ENCODE data around the gene EPHB1.

- TF ChIP-seq CTCF (CRISPR knock-in tag; IDR thresholded peaks at IDR 0.05) (no peak), TFDP2 (CRISPR knock-in tag; IDR thresholded peaks at IDR 0.05) (no peak), ZBTB21 (CRISPR knock-in tag; IDR thresholded peaks at IDR 0.05) (no peak), THRA (CRISPR knock-in tag; IDR thresholded peaks at IDR 0.05; ENCODE audit: borderline replicate concordance) (no peak), ZFP41 (CRISPR knock-in tag; IDR thresholded peaks at IDR 0.05; ENCODE audit: borderline replicate concordance) (no peak), ZNF558 (CRISPR knock-in tag; IDR thresholded peaks at IDR 0.05; ENCODE audit: borderline replicate concordance) (no peak), GABPA (IDR thresholded peaks at IDR 0.05; ENCODE audit: low read depth, low read length) (no peak), GABPA (CRISPR knock-in tag; IDR thresholded peaks at IDR 0.05; ENCODE audit: low read depth) (no peak)
Measured at GRCh38 chr3:135133905-135134683, 339.0 kb downstream of the EPHB1 start.
